KOPT-K1 (cell line): ENCODE results near the gene CTNNA1.

ENCODE experiments used
- H3K27ac ChIP-seq: fragments of 200-600 bp; sonication (generic); 2 replicates; pipeline ENCODE4 v1.5.1; 2016; ENCODE audit warnings: antibody characterized with exemption, mild to moderate bottlenecking, low read depth, low read length; ENCODE audit not compliant: poor library complexity, severe bottlenecking
- H3K36me3 ChIP-seq: fragments of 200-600 bp; sonication (generic); 2 replicates; pipeline ENCODE4 v1.5.1; 2017; ENCODE audit warnings: antibody characterized with exemption, mild to moderate bottlenecking, low read length, moderate library complexity; ENCODE audit not compliant: insufficient read depth
- H3K9me3 ChIP-seq: fragments of 200-600 bp; sonication (generic); 2 replicates; pipeline ENCODE4 v1.5.1; 2017; ENCODE audit warnings: antibody characterized with exemption, low read length, mild to moderate bottlenecking; ENCODE audit not compliant: insufficient read depth, poor library complexity, severe bottlenecking

The CTNNA1 gene

GRCh38 chr5:138948471-138949222 is 195.4 kb downstream of the CTNNA1 start:
- no peaks in the 10 kb centered on the region for H3K9me3 ChIP-seq
- no peak overlapping the region for H3K27ac ChIP-seq
- no peaks in the 10 kb centered on the region for H3K36me3 ChIP-seq

- Histone ChIP-seq H3K27ac (no peak overlapping the region), H3K9me3 (no peaks in the 10 kb centered on the region), H3K36me3 (no peaks in the 10 kb centered on the region)
These were observed 196.0 kb downstream of the CTNNA1 start for GRCh38 chr5:138949223-138949574.

- H3K9me3 ChIP-seq: no peaks in the 10 kb centered on the region
- H3K27ac ChIP-seq: no peak overlapping the region
- H3K36me3 ChIP-seq: no peaks in the 10 kb centered on the region
These were observed 196.8 kb downstream of the CTNNA1 start for GRCh38 chr5:138949988-138950387.

- Histone ChIP-seq H3K27ac (no peak overlapping the region), H3K9me3 (no peaks in the 10 kb centered on the region)
These were observed 197.3 kb downstream of the CTNNA1 start for GRCh38 chr5:138950421-138951031.

GRCh38 chr5:138951091-138951985 is 198.1 kb downstream of the CTNNA1 start:
- Histone ChIP-seq H3K36me3 (no peaks in the 10 kb centered on the region), H3K27ac (no peak overlapping the region), H3K9me3 (no peaks in the 10 kb centered on the region)

More at GRCh38 chr5:138950421-138951031, 197.3 kb downstream of the CTNNA1 start:
- H3K36me3 ChIP-seq: no peaks in the 10 kb centered on the region

GRCh38 chr5:138951986-138952735 is 198.9 kb downstream of the CTNNA1 start:
- no peaks in the 10 kb centered on the region for H3K36me3 ChIP-seq
- H3K27ac ChIP-seq: peak overlapping the region; percentile 33

GRCh38 chr5:138952962-138953361 is 199.7 kb downstream of the CTNNA1 start:
- Histone ChIP-seq H3K9me3 (no peaks in the 10 kb centered on the region), H3K36me3 (no peaks in the 10 kb centered on the region), H3K27ac (peak overlapping the region; percentile 33)

More at GRCh38 chr5:138951986-138952735, 198.9 kb downstream of the CTNNA1 start:
- no peaks in the 10 kb centered on the region for H3K9me3 ChIP-seq

- Histone ChIP-seq H3K9me3 (no peaks in the 10 kb centered on the region), H3K36me3 (no peaks in the 10 kb centered on the region), H3K27ac (peak overlapping the region; percentile 33)
These were observed 200.4 kb downstream of the CTNNA1 start for GRCh38 chr5:138953387-138954256.

- H3K27ac ChIP-seq: peak overlapping the region; percentile 33
- no peaks in the 10 kb centered on the region for H3K9me3 ChIP-seq
- H3K36me3 ChIP-seq: no peaks in the 10 kb centered on the region
These were observed 201.2 kb downstream of the CTNNA1 start for GRCh38 chr5:138954257-138955012.

GRCh38 chr5:138955013-138955660 is 201.9 kb downstream of the CTNNA1 start:
- no peaks in the 10 kb centered on the region for H3K9me3 ChIP-seq
- no peaks in the 10 kb centered on the region for H3K36me3 ChIP-seq
- H3K27ac ChIP-seq: no peak overlapping the region

GRCh38 chr5:138955671-138956295 is 202.6 kb downstream of the CTNNA1 start:
- H3K27ac ChIP-seq: no peak overlapping the region
- no peaks in the 10 kb centered on the region for H3K9me3 ChIP-seq
- no peaks in the 10 kb centered on the region for H3K36me3 ChIP-seq

GRCh38 chr5:138956801-138957200 is 203.6 kb downstream of the CTNNA1 start:
- no peaks in the 10 kb centered on the region for H3K9me3 ChIP-seq
- no peaks in the 10 kb centered on the region for H3K36me3 ChIP-seq
- H3K27ac ChIP-seq: no peak overlapping the region
